Tibial nerve (tissue), 3 donors: ENCODE results near the gene CRKL.

Experiments used
- POLR2A ChIP-seq, 2 donors: fragments of 450-650 bp; IDR thresholded peaks; one replicate each; pipeline ENCODE4 v1.6.1; 2017; ENCODE audit warnings: antibody characterized with exemption in 2 of 2, mild to moderate bottlenecking in 2 of 2, moderate library complexity in 2 of 2
- TF ChIP-seq, protein P1 (sequence below), 5 experiments: fragments of 200-600 bp in 3 of 5; fragments of 450-650 bp in 2 of 5; sonication (generic) in 3 of 5; IDR thresholded peaks; one replicate each; pipeline ENCODE4 v1.5.1; 2016 to 2019; ENCODE audit warnings: antibody characterized with exemption in 5 of 5, mild to moderate bottlenecking in 3 of 5, moderate library complexity in 2 of 5

GRCh38 chr22:20953342-20953608 is 36.1 kb downstream of the CRKL start:
- no peak for TF ChIP-seq POLR2A (IDR thresholded peaks at IDR 0.05)
- TF ChIP-seq, protein P1, sequence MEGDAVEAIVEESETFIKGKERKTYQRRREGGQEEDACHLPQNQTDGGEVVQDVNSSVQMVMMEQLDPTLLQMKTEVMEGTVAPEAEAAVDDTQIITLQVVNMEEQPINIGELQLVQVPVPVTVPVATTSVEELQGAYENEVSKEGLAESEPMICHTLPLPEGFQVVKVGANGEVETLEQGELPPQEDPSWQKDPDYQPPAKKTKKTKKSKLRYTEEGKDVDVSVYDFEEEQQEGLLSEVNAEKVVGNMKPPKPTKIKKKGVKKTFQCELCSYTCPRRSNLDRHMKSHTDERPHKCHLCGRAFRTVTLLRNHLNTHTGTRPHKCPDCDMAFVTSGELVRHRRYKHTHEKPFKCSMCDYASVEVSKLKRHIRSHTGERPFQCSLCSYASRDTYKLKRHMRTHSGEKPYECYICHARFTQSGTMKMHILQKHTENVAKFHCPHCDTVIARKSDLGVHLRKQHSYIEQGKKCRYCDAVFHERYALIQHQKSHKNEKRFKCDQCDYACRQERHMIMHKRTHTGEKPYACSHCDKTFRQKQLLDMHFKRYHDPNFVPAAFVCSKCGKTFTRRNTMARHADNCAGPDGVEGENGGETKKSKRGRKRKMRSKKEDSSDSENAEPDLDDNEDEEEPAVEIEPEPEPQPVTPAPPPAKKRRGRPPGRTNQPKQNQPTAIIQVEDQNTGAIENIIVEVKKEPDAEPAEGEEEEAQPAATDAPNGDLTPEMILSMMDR (IDR thresholded peaks at IDR 0.05): no peak
